ENCODE results near the gene KIZ.

DNA sequence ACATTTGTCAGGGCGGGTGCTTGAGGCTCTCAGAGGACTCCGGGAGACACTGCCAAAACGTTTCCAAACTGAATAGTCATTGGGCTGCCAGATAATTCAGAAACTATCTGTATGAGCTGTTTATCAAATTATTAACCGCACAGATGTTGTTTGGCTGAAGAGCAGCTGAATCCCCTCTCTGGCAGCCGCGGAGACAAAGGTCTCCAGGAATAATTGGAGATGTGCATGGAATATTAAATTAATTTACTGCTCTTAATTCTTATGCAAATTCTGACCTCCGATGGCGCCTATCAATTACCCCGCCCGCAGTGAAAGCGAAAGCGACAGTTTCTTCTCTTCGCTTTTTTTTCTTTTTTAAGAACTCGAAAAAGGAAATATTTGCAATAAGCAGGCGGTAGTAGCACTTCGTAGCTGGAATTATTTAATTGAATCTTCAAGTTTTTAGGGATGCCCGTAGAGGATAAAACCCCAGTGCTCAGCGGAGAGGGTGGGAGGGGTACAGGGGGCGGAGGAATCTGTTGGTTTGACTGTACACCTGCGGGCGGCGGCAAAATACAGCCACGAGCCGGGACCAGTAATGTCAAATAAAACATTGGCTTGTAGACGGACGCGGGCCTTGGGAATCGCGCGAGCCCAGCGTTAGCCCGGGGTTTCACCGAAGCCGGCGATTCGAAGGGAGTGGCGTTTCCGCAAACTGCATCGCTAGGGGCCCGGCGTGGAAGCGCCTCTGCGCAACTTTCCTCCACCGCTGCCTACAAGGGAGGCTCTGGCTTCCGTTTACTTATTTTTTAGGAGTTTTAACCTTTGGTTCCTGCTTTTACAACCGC is 25.9 kb upstream of the KIZ start:
- TF ChIP-seq, protein P1, sequence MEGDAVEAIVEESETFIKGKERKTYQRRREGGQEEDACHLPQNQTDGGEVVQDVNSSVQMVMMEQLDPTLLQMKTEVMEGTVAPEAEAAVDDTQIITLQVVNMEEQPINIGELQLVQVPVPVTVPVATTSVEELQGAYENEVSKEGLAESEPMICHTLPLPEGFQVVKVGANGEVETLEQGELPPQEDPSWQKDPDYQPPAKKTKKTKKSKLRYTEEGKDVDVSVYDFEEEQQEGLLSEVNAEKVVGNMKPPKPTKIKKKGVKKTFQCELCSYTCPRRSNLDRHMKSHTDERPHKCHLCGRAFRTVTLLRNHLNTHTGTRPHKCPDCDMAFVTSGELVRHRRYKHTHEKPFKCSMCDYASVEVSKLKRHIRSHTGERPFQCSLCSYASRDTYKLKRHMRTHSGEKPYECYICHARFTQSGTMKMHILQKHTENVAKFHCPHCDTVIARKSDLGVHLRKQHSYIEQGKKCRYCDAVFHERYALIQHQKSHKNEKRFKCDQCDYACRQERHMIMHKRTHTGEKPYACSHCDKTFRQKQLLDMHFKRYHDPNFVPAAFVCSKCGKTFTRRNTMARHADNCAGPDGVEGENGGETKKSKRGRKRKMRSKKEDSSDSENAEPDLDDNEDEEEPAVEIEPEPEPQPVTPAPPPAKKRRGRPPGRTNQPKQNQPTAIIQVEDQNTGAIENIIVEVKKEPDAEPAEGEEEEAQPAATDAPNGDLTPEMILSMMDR (IDR thresholded peaks at IDR 0.05): no peak
- no peak for TF ChIP-seq POLR2A (IDR thresholded peaks at IDR 0.05)

Measured in heart left ventricle (tissue), 13 donors.